ENCODE data around the gene GLRX5.
"Not testable (repeated sequence)": the region's sequence is repeated elsewhere in the genome, so short reads cannot be mapped to it uniquely, and the experiment has no call there.

Gene GLRX5

DNA sequence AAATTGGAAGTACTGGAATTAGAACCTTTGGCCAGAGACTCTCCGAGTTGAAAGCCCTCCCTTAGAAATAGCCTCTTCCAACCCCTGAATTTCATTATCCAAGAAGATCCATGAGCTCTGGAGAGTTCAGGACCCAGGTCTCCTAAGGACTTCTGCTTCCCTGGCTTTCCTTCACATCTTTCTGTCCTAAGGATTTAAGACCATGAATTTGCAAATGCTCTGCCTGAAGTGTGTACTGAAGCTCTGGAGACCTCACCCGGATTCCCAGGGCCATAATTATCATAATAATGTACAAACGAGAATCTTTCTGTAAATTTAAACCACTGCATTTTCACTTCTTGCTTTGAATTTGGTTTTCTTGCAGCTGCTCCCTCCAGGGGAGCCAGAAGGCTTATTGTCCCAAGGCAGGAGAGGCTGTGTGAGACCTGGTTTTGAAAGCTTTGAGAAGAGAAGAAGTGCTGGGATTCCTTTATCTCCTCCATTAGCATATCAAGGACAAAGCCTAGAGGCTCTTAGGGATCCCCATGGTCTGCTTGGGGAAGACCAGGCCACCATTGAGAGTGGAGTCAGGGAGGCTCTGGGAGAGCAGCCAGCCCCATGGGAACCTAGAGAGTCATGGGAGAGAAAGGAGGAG lies 41.1 kb downstream of the GLRX5 start:
- TF ChIP-seq, protein P1, sequence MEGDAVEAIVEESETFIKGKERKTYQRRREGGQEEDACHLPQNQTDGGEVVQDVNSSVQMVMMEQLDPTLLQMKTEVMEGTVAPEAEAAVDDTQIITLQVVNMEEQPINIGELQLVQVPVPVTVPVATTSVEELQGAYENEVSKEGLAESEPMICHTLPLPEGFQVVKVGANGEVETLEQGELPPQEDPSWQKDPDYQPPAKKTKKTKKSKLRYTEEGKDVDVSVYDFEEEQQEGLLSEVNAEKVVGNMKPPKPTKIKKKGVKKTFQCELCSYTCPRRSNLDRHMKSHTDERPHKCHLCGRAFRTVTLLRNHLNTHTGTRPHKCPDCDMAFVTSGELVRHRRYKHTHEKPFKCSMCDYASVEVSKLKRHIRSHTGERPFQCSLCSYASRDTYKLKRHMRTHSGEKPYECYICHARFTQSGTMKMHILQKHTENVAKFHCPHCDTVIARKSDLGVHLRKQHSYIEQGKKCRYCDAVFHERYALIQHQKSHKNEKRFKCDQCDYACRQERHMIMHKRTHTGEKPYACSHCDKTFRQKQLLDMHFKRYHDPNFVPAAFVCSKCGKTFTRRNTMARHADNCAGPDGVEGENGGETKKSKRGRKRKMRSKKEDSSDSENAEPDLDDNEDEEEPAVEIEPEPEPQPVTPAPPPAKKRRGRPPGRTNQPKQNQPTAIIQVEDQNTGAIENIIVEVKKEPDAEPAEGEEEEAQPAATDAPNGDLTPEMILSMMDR (IDR thresholded peaks at IDR 0.05), result no peak
- H3K4me1 ChIP-seq, result no peaks in the 10 kb centered on the region
- DNase-seq, result no peak
- no peak overlapping the region for H3K4me3 ChIP-seq
- no peaks in the 10 kb centered on the region for H3K27me3 ChIP-seq
- no peak overlapping the region for H3K27ac ChIP-seq
- H3K36me3 ChIP-seq, result no peaks in the 10 kb centered on the region
- no peaks in the 10 kb centered on the region for H3K9me3 ChIP-seq
- intact Hi-C loops (cut with DNase I; ENCODE audit: low total_unique reads), result no loop called here

DNA sequence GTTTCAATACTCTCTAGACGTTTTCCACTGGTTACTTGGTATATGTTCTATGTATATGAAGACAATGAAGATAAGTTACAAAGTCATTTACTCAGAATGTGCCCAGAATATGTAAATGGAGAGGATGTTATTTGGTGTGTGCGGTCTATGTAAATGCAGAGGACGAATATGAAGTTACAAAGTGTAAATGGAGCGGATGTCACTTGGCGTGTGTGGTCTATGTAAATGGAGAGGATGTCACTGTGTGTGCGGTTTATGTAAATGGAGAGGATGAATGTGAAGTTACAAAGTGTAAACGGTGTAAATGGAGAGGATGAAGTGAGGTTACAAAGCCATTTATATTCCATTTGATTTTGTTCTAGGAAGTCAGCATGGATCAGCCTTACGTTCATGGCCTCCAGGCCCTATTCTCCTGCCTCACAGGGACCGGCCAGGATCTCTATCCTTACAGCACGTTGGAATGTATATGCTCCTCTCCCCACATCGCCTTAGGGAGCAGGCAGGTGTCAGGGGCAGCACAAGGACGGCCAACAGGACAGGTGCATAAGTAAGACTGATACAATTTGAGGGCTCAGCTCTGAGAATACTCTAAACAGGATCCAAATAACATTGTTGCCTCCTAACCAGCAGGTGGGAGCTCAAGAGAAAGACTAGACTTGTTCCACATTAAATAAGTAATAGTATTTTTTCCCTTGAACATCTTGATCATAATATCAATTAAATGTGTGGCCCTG lies 42.4 kb downstream of the GLRX5 start:
- Histone ChIP-seq H3K27me3 (no peaks in the 10 kb centered on the region), H3K36me3 (no peaks in the 10 kb centered on the region), H3K4me1 (no peaks in the 10 kb centered on the region), H3K4me3 (no peak overlapping the region), H3K27ac (no peak overlapping the region), H3K9me3 (no peaks in the 10 kb centered on the region)
- DNase-seq, result no peak
- intact Hi-C loops (cut with DNase I; ENCODE audit: low total_unique reads), result no loop called here
- TF ChIP-seq, protein P1 (IDR thresholded peaks at IDR 0.05), result no peak

DNA sequence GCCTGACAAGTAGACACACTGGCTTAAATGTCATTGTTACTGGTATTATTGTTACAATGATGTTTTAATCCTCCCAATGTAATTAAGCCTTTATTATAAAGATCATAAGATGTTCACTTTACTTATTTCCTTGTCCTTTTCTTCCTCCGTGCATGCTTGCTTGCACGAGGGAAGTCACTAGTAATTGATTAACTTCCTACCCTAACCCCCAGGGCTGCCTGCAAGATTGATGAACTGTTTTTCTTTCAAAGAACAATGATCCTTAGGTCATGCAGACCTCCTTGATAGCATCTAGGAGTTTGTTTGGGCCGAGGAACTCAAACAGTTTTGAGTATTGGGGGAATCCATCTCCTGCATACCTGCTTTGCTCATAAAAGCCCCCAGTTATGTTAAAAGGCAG lies 43.0 kb downstream of the GLRX5 start:
- no peak for DNase-seq
- Histone ChIP-seq H3K9me3 (no peaks in the 10 kb centered on the region), H3K36me3 (no peaks in the 10 kb centered on the region), H3K4me1 (no peaks in the 10 kb centered on the region), H3K4me3 (no peak overlapping the region), H3K27me3 (no peaks in the 10 kb centered on the region), H3K27ac (no peak overlapping the region)
- TF ChIP-seq, protein P1 (IDR thresholded peaks at IDR 0.05), result no peak
- intact Hi-C loops (cut with DNase I; ENCODE audit: low total_unique reads), result no loop called here

DNA sequence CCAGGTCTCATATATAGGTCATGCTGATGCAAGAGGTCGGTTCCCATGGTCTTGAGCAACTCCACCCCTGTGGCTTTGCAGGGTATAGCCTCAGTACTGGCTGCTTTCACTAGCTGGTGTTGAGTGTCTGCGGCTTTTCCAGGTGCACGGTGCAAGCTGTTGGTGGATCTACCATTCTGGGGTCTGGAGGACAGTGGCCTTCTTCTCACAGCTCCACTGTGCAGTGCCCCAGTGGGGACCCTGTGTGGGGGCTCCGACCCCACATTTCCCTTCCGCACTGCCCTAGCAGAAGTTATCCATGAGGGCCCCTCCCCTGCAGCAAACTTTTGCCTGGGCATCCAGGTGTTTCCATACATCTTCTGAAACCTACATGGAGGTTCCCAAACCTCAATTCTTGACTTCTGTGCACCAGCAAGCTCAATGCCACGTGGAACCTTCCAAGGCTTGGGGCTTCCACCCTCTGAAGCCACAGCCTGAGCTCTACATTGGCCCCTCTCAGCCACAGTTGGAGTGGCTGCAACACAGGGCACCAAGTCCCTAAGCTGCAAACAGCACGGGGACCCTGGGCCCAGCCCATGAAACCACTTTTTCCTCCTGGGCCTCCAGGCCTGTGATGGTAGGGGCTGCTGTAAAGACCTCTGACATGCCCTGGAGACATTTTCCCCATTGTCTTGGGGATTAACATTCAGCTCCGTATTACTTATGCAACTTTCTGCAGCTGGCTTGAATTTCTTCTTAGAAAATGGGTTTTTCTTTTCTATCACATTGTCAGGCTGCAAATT lies 49.2 kb downstream of the GLRX5 start:
- H3K27me3 ChIP-seq; intact Hi-C loops (cut with DNase I; ENCODE audit: low total_unique reads); H3K4me3 ChIP-seq; H3K27ac ChIP-seq; H3K9me3 ChIP-seq; H3K36me3 ChIP-seq; H3K4me1 ChIP-seq; DNase-seq: not testable (repeated sequence)

DNA sequence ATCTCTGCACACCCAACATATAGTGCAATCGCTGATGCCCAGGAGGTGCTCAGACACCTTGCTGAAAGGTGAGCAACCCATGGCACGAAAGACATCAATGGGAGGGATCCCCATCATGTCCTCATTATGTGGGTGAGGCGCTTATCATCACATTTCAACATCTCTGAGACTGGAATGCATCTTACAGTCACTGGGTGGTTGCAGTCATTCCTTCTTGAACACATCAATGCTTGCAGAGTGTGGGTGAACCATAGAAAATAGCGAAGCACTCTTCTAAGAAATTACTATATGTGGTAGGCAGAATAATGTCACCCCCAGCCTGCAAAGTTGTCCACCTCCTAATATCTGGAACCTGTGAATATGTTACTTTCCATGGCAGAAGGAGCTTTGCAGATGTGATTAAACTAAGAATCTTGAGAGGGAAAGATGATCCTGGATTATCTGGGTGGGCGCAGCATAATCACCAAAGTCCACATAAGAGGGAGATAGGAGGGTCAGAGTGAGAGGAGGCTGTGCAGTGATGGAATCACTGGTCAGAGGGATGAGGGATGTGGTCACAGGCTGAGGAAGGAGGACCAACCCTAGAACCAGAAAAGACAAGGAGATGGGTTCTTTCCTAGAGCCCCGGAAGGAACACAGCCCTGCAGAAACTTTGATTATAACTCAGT lies 51.2 kb downstream of the GLRX5 start:
- no peak overlapping the region for H3K27ac ChIP-seq
- intact Hi-C loops (cut with DNase I; ENCODE audit: low total_unique reads), result no loop called here
- H3K9me3 ChIP-seq, result peaks cover 0 to 3% (median 0%) of the 10 kb centered on the region in 3 donors
- H3K36me3 ChIP-seq, result no peaks in the 10 kb centered on the region
- H3K4me1 ChIP-seq, result no peaks in the 10 kb centered on the region
- H3K27me3 ChIP-seq, result peaks cover 0 to 8% of the 10 kb centered on the region in 2 donors
- no peak overlapping the region for H3K4me3 ChIP-seq
- DNase-seq, result no peak
- TF ChIP-seq, protein P1 (IDR thresholded peaks at IDR 0.05), result no peak

DNA sequence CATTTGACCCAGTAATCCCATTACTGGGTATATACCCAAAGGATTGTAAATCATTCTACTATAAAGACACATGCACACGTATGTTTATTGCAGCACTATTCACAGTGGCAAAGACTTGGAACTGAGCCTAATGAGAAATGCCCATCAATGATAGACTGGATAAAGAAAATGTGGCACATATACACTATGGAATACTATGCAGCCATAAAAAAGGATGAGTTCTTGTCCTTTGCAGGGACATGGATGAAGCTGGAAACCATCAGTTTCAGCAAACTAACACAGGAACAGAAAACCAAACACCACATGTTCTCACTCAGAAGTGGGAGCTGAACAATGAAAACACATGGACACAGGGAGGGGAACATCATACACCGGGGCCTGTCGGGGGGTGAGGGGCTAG lies 56.3 kb downstream of the GLRX5 start:
- H3K36me3 ChIP-seq; H3K27ac ChIP-seq; intact Hi-C loops (cut with DNase I; ENCODE audit: low total_unique reads); H3K9me3 ChIP-seq; H3K4me3 ChIP-seq; H3K4me1 ChIP-seq; H3K27me3 ChIP-seq; DNase-seq: not testable (repeated sequence)
